Stomach (tissue), 9 donors: Measurements from ENCODE around the gene BCAS3. TPM values are rescaled to one million over a fixed set of nuclear protein-coding genes. Genes with fewer than 3 reads are reported as not detected.
"Not testable (repeated sequence)": the region's sequence is repeated elsewhere in the genome, so short reads cannot be mapped to it uniquely, and the experiment has no call there.

Source experiments
- DNase-seq, 2 donors: peaks; one replicate each; pipeline versions ENCODE4 v3.0.0 to v3.0.0-alpha.2; 2013 to 2019
- H3K27ac ChIP-seq, 5 donors: fragments of 200-600 bp in 4 of 5; sonication (generic) in 4 of 5; one replicate each; pipeline ENCODE4 v1.5.1; 2013 to 2019; ENCODE audit warnings: mild to moderate bottlenecking in 1 of 5, moderate library complexity in 1 of 5
- H3K27me3 ChIP-seq, 3 donors: fragments of 200-600 bp; sonication (generic); one replicate each; pipeline ENCODE4 v1.5.1; 2017 to 2019; ENCODE audit warnings: mixed run types in 1 of 3
- H3K36me3 ChIP-seq, 4 donors: fragments of 200-600 bp; sonication (generic); 1 replicate in 3 of 4; 2 replicates in 1 of 4; pipeline ENCODE4 v1.5.1; 2016 to 2019
- H3K4me1 ChIP-seq, 4 donors: fragments of 200-600 bp; sonication (generic); one replicate each; pipeline ENCODE4 v1.5.1; 2016 to 2019
- H3K4me3 ChIP-seq, 4 donors: fragments of 200-600 bp; sonication (generic) in 3 of 4; one replicate each; pipeline ENCODE4 v1.5.1; 2016 to 2019; ENCODE audit warnings: mild to moderate bottlenecking in 1 of 4
- H3K9me3 ChIP-seq, 4 donors: fragments of 200-600 bp; sonication (generic); one replicate each; pipeline ENCODE4 v1.5.1; 2016 to 2019
- CTCF ChIP-seq, 7 experiments: fragments of 450-650 bp in 4 of 7; fragments of 200-600 bp in 3 of 7; sonication (generic) in 3 of 7; IDR thresholded peaks; one replicate each; pipeline ENCODE4 v1.5.1; 2016 to 2019; ENCODE audit warnings: antibody characterized with exemption in 7 of 7, control low read depth in 2 of 7, mild to moderate bottlenecking in 1 of 7
- EP300 ChIP-seq: sonication (generic); formaldehyde crosslinking; IDR thresholded peaks from one replicate; pipeline ENCODE4 v1.6.1; 2017; ENCODE audit warnings: antibody characterized with exemption
- POLR2A ChIP-seq, 4 donors: fragments of 450-650 bp; IDR thresholded peaks; one replicate each; pipeline ENCODE4 v1.6.1; 2016; ENCODE audit warnings: antibody characterized with exemption in 4 of 4, control low read depth in 2 of 4, mild to moderate bottlenecking in 1 of 4, moderate library complexity in 1 of 4
- POLR2AphosphoS5 ChIP-seq, 3 donors: sonication (generic); formaldehyde crosslinking; IDR thresholded peaks; one replicate each; pipeline ENCODE4 v1.6.1; 2016; ENCODE audit warnings: antibody characterized with exemption in 3 of 3
- WGBS, 5 donors: extraction: QIAGEN DNeasy Blood & Tissue Kit in 3 of 5; methylation state at CpG; one replicate each; pipeline versions ENCODE4 v1.1.5 to v1.1.7; 2013 to 2018; 5-methylcytosine and 5-hydroxymethylcytosine counted together
- intact Hi-C: fragments of 100-400 bp; cut with DNase I; formaldehyde crosslinking; loops from one replicate; pipeline ENCODE4 v1.15.1; 2023; ENCODE audit warnings: low total_unique reads
- polyA plus RNA-seq, 3 donors: library from polyadenylated mRNA; stranded (reverse); fragments of 200-250 nt; gene quantifications; one replicate each; pipeline ENCODE4 v1.2.3, GENCODE V29; 2013
- total RNA-seq, 5 donors: library from RNA; depleted of rRNA; stranded (reverse); fragments of >200 nt; gene quantifications; one replicate each; pipeline versions ENCODE4 v1.1.0 to v1.2.3, GENCODE V29; 2014 to 2016
- donor health status: healthy with polysubstance abuse.
- donor health status: Bipolar disorder and iron deficiency.
- donor health status: healthy.

BCAS3 gene
- total and polyA plus RNA-seq, 8 donors, result 4.9 to 150 (median 25.3) TPM

GRCh38 chr17:60656499-60656898, 21.2 kb upstream of the BCAS3 start:
- Histone ChIP-seq H3K4me3 (no peak overlapping the region), H3K4me1 (no peaks in the 10 kb centered on the region), H3K9me3 (no peaks in the 10 kb centered on the region), H3K27me3 (no peaks in the 10 kb centered on the region), H3K27ac (no peak overlapping the region), H3K36me3 (peaks cover 0 to 55% (median 49%) of the 10 kb centered on the region in 4 donors)
- intact Hi-C loops, result no loop called here
- DNase-seq, result no peak
- WGBS, 5 donors, result 80 to 93% (median 87%) methylated on average over 5 of the region's 5 CpGs
- TF ChIP-seq CTCF (IDR thresholded peaks at IDR 0.05) (no peak), POLR2A (IDR thresholded peaks at IDR 0.05) (no peak), POLR2AphosphoS5 (IDR thresholded peaks at IDR 0.05) (no peak), EP300 (no peak)

DNA sequence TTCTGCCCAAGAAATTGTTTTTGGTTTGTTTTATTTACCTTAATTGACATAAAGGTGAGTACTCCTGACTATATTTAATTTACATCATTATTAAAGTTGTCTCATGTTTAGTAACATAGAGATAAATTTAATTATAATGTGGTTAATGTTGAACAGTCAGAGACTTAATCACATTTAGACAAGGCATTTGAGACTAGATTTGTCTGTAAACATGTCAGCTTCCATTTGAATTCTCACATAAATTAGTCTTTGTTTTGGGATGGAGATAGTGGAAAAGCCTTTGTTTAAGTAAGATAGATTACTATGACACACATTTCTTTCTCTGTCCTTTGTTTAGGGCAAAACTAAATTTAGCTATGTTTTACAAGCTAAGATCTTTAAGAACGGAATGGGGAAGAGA, 18.5 kb upstream of the BCAS3 start:
- peaks cover 5 to 67% (median 59%) of the 10 kb centered on the region in 4 donors for H3K36me3 ChIP-seq
- TF ChIP-seq POLR2AphosphoS5 (IDR thresholded peaks at IDR 0.05), result no peak
- TF ChIP-seq EP300, result no peak

DNA sequence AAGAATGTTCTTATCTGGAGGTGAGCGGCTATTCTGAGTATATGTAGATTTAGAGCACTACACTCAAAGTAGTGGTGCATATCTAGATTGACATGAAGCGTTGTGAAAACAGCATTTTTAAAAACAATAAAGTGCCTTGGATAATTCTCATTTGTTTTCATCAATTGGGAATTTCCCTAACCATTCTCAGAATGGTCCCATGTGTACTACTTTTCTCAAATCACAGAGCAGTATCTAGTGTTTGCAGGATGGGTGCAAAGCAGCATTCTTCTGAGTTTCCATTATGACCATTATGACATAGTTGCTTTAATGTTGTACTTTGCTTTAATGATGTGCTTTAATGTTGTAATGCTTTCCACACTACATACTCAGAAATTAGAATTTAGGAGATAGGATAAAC, 16.2 kb upstream of the BCAS3 start:
- H3K36me3 ChIP-seq, result peaks cover 13 to 76% (median 70%) of the 10 kb centered on the region in 4 donors

More for the DNA sequence above, 18.5 kb upstream of the BCAS3 start:
- Histone ChIP-seq H3K4me3 (no peak overlapping the region), H3K9me3 (no peaks in the 10 kb centered on the region), H3K4me1 (no peaks in the 10 kb centered on the region), H3K27me3 (no peaks in the 10 kb centered on the region), H3K27ac (no peak overlapping the region)
- 57 to 66% (median 59%) methylated on average over 1 of the region's 1 CpG for WGBS, 5 donors
- intact Hi-C loops, result no loop called here
- DNase-seq, result no peak

GRCh38 chr17:60664022-60664421, 13.6 kb upstream of the BCAS3 start:
- WGBS, 5 donors, result 62 to 79% (median 66%) methylated on average over 1 of the region's 1 CpG
- Histone ChIP-seq H3K27ac (no peak overlapping the region), H3K4me3 (no peak overlapping the region), H3K9me3 (no peaks in the 10 kb centered on the region), H3K4me1 (no peaks in the 10 kb centered on the region), H3K27me3 (no peaks in the 10 kb centered on the region), H3K36me3 (peaks cover 13 to 58% (median 51%) of the 10 kb centered on the region in 4 donors)
- TF ChIP-seq POLR2A (IDR thresholded peaks at IDR 0.05), result no peak
- no peak for TF ChIP-seq POLR2AphosphoS5 (IDR thresholded peaks at IDR 0.05)
- no peak for TF ChIP-seq EP300
- TF ChIP-seq CTCF (IDR thresholded peaks at IDR 0.05), result no peak
- no peak for DNase-seq
- intact Hi-C loops, result no loop called here

More for the DNA sequence above, 16.2 kb upstream of the BCAS3 start:
- TF ChIP-seq POLR2A (IDR thresholded peaks at IDR 0.05), result no peak
- TF ChIP-seq EP300, result no peak
- no peak for TF ChIP-seq CTCF (IDR thresholded peaks at IDR 0.05)
- TF ChIP-seq POLR2AphosphoS5 (IDR thresholded peaks at IDR 0.05), result no peak
- WGBS, 5 donors, result 90 to 97% (median 93%) methylated on average over 2 of the region's 2 CpGs
- H3K27ac ChIP-seq, result no peak overlapping the region
- DNase-seq, result no peak
- no peaks in the 10 kb centered on the region for H3K27me3 ChIP-seq
- no peaks in the 10 kb centered on the region for H3K9me3 ChIP-seq
- H3K4me3 ChIP-seq, result no peak overlapping the region
- intact Hi-C loops, result no loop called here
- H3K4me1 ChIP-seq, result no peaks in the 10 kb centered on the region

DNA sequence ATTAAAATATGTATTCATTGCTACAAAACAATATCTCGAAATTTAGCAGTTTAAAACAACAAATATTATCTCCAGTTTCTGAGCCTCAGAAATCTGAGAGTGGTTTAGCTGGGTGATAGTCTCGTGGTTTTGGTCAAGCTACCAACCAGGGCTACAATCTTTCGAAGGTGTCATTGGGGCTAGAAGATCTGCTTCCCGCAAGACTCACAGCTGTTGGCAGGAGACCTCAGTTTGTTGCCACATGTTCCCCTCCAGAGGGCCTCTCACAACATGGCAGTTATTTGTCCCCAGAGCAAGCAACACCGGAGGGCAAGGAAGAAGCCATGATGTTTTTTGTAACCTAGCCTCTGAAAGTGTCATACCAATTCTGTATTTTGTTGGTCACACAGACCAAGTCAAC, 12.0 kb upstream of the BCAS3 start:
- H3K4me1 ChIP-seq, result no peaks in the 10 kb centered on the region
- intact Hi-C loops, result no loop called here
- H3K9me3 ChIP-seq, result no peaks in the 10 kb centered on the region
- no peaks in the 10 kb centered on the region for H3K27me3 ChIP-seq
- no peak overlapping the region for H3K4me3 ChIP-seq
- no peak overlapping the region for H3K27ac ChIP-seq
- no peak for DNase-seq
- no peak for TF ChIP-seq EP300
- TF ChIP-seq POLR2AphosphoS5 (IDR thresholded peaks at IDR 0.05), result no peak
- no peak for TF ChIP-seq POLR2A (IDR thresholded peaks at IDR 0.05)
- TF ChIP-seq CTCF (IDR thresholded peaks at IDR 0.05), result no peak
- WGBS, 5 donors, result 87 to 97% (median 92%) methylated on average over 5 of the region's 5 CpGs
- H3K36me3 ChIP-seq, result peaks cover 13 to 50% (median 41%) of the 10 kb centered on the region in 4 donors

GRCh38 chr17:60668741-60669140, 8.9 kb upstream of the BCAS3 start:
- intact Hi-C loops, H3K27ac ChIP-seq, H3K27me3 ChIP-seq, H3K4me1 ChIP-seq, DNase-seq, H3K4me3 ChIP-seq, H3K9me3 ChIP-seq: not testable (repeated sequence)
- 87 to 89% (median 89%) methylated on average over 7 of the region's 7 CpGs for WGBS, 5 donors
- H3K36me3 ChIP-seq, result peaks cover 7 to 32% (median 28%) of the 10 kb centered on the region in 4 donors
